T-helper 9 cell (primary cell): ENCODE results near the gene ZMYND10.
"Not testable (repeated sequence)": the region's sequence is repeated elsewhere in the genome, so short reads cannot be mapped to it uniquely, and the experiment has no call there.

Experiments
- DNase-seq: peaks from one replicate; pipeline ENCODE4 v3.0.0-alpha.2; 2020

The ZMYND10 gene

GRCh38 chr3:50324351-50325112 lies 21.0 kb downstream of the ZMYND10 start:
- DNase-seq: peak; percentile 51

- no peak for DNase-seq
These were observed 21.8 kb downstream of the ZMYND10 start for GRCh38 chr3:50323614-50324199.

GRCh38 chr3:50323092-50323600 lies 22.4 kb downstream of the ZMYND10 start:
- DNase-seq: no peak

GRCh38 chr3:50322386-50323091 lies 23.0 kb downstream of the ZMYND10 start, which contains the start of gene HYAL2:
Gene HYAL2 (minus strand): TSS chr3:50322745. CDS start chr3:50320489, 2,256 bp downstream.
- no peak for DNase-seq

- no peak for DNase-seq
These were observed 23.5 kb downstream of the ZMYND10 start for GRCh38 chr3:50322115-50322385.

- DNase-seq: peak; percentile 70
These were observed 24.0 kb downstream of the ZMYND10 start for GRCh38 chr3:50321336-50322114.

GRCh38 chr3:50320853-50321335 lies 24.6 kb downstream of the ZMYND10 start:
- peak; percentile 45 for DNase-seq

GRCh38 chr3:50319894-50320625 lies 25.5 kb downstream of the ZMYND10 start:
- DNase-seq: no peak

GRCh38 chr3:50319181-50319893 lies 26.2 kb downstream of the ZMYND10 start:
- no peak for DNase-seq

- no peak for DNase-seq
These were observed 26.9 kb downstream of the ZMYND10 start for GRCh38 chr3:50318615-50319014.

- no peak for DNase-seq
These were observed 27.4 kb downstream of the ZMYND10 start for GRCh38 chr3:50318163-50318562.

- no peak for DNase-seq
These were observed 28.2 kb downstream of the ZMYND10 start for GRCh38 chr3:50317300-50317699.

GRCh38 chr3:50316657-50317242 lies 28.8 kb downstream of the ZMYND10 start:
- peak; percentile 73 for DNase-seq

- no peak for DNase-seq
These were observed 30.7 kb downstream of the ZMYND10 start for GRCh38 chr3:50314816-50315215.

GRCh38 chr3:50314342-50314741 lies 31.2 kb downstream of the ZMYND10 start:
- no peak for DNase-seq

- not testable (repeated sequence) for DNase-seq
These were observed 33.5 kb downstream of the ZMYND10 start for GRCh38 chr3:50312041-50312440.

- no peak for DNase-seq
These were observed 40.9 kb downstream of the ZMYND10 start for GRCh38 chr3:50304601-50305000.

- DNase-seq: no peak
These were observed 42.3 kb downstream of the ZMYND10 start, which contains the start of gene HYAL1 for GRCh38 chr3:50303013-50303815. Gene HYAL1 (minus strand): TSS chr3:50303574. CDS start chr3:50302956, 618 bp downstream.

GRCh38 chr3:50302095-50303012 lies 43.2 kb downstream of the ZMYND10 start:
- DNase-seq: no peak
